Kidney epithelial cell (primary cell): ENCODE results near the gene DCTN2. TPM values are rescaled to one million over a fixed set of nuclear protein-coding genes. Genes with fewer than 3 reads are reported as not detected.
"Not testable (repeated sequence)": the region's sequence is repeated elsewhere in the genome, so short reads cannot be mapped to it uniquely, and the experiment has no call there.

Experiments
- DNase-seq: peaks from one replicate; pipeline ENCODE4 v3.0.0-alpha.2; 2010; ENCODE audit warnings: low read depth
- H3K27me3 ChIP-seq: 2 replicates; pipeline ENCODE4 v1.6.0; 2011; ENCODE audit warnings: low read length; ENCODE audit not compliant: control insufficient read depth, insufficient read depth
- H3K36me3 ChIP-seq: 2 replicates; pipeline ENCODE4 v1.5.1; 2011; ENCODE audit warnings: low read length; ENCODE audit not compliant: control insufficient read depth, insufficient read depth
- H3K4me3 ChIP-seq: 2 replicates; pipeline ENCODE4 v1.5.1; 2011; ENCODE audit warnings: low read depth, mild to moderate bottlenecking, control low read depth, low read length
- CTCF ChIP-seq: IDR thresholded peaks from 2 replicates; pipeline ENCODE4 v1.5.1; 2011; ENCODE audit warnings: mild to moderate bottlenecking, moderate library complexity, low read length, control low read depth, inconsistent platforms; ENCODE audit not compliant: insufficient read depth, poor library complexity, severe bottlenecking
- total RNA-seq: library from RNA; depleted of rRNA; stranded (reverse); fragments of >200 nt; gene quantifications from 2 replicates; pipeline ENCODE4 v1.2.3, GENCODE V29; 2015

Gene DCTN2
- total RNA-seq, 1 donor from 2014 or later, result 154 TPM

- Histone ChIP-seq H3K4me3 (peak overlapping the region; percentile 96), H3K27me3 (no peaks in the 10 kb centered on the region), H3K36me3 (peaks cover under 1% of the 10 kb centered on the region)
- TF ChIP-seq CTCF, result no peak
- no peak for DNase-seq
Measured at GRCh38 chr12:57590479-57590863, 43.5 kb upstream of the DCTN2 start.

GRCh38 chr12:57588951-57589610, 42.1 kb upstream of the DCTN2 start:
- not testable (repeated sequence) for DNase-seq

GRCh38 chr12:57586832-57587429, 39.9 kb upstream of the DCTN2 start:
- no peak for TF ChIP-seq CTCF
- no peak overlapping the region for H3K4me3 ChIP-seq
- H3K36me3 ChIP-seq, result peaks cover 3% of the 10 kb centered on the region
- H3K27me3 ChIP-seq, result no peaks in the 10 kb centered on the region
- DNase-seq, result no peak

More at GRCh38 chr12:57588951-57589610, 42.1 kb upstream of the DCTN2 start:
- not testable (repeated sequence) for H3K27me3 ChIP-seq, H3K36me3 ChIP-seq, H3K4me3 ChIP-seq

- H3K27me3 ChIP-seq, result no peaks in the 10 kb centered on the region
- no peak for DNase-seq
- no peak for TF ChIP-seq CTCF
- H3K4me3 ChIP-seq, result no peak overlapping the region
- peaks cover 3% of the 10 kb centered on the region for H3K36me3 ChIP-seq
Measured at GRCh38 chr12:57586128-57586527, 39.1 kb upstream of the DCTN2 start.

- no peaks in the 10 kb centered on the region for H3K27me3 ChIP-seq
- H3K4me3 ChIP-seq, result no peak overlapping the region
- TF ChIP-seq CTCF, result no peak
- no peak for DNase-seq
- H3K36me3 ChIP-seq, result peaks cover 3% of the 10 kb centered on the region
Measured at GRCh38 chr12:57585156-57585555, 38.2 kb upstream of the DCTN2 start.

GRCh38 chr12:57584690-57585089, 37.7 kb upstream of the DCTN2 start:
- DNase-seq, result no peak
- H3K36me3 ChIP-seq, result peaks cover 3% of the 10 kb centered on the region
- no peaks in the 10 kb centered on the region for H3K27me3 ChIP-seq
- no peak overlapping the region for H3K4me3 ChIP-seq
- TF ChIP-seq CTCF, result no peak
